Measurements from ENCODE around the gene HOXC11. TPM values are rescaled to one million over a fixed set of nuclear protein-coding genes. Genes with fewer than 3 reads are reported as not detected.

Gene HOXC11
- polyA plus RNA-seq, 1 donor: 2.1 TPM

GRCh38 chr12:53997204-53998109, 24.5 kb downstream of the HOXC11 start:
- DNase-seq: no peak

GRCh38 chr12:53998110-53998899, 25.4 kb downstream of the HOXC11 start:
- no peak for DNase-seq

- DNase-seq: no peak
Observed at GRCh38 chr12:53998900-53999236, 25.9 kb downstream of the HOXC11 start.

- DNase-seq: no peak
Observed at GRCh38 chr12:53999559-54000115, 26.7 kb downstream of the HOXC11 start.

- no peak for DNase-seq
Observed at GRCh38 chr12:54000116-54001114, 27.5 kb downstream of the HOXC11 start, which contains the start of gene HOXC9. Gene HOXC9, plus strand, starts transcription at chr12:54000161. Its CDS starts 28 bp downstream, at chr12:54000189.

GRCh38 chr12:54001283-54002187, 28.6 kb downstream of the HOXC11 start:
- no peak for DNase-seq

- DNase-seq: no peak
Observed at GRCh38 chr12:54002278-54002914, 29.5 kb downstream of the HOXC11 start.

GRCh38 chr12:54002915-54003389, 30.0 kb downstream of the HOXC11 start:
- no peak for DNase-seq

GRCh38 chr12:54003625-54004024, 30.7 kb downstream of the HOXC11 start:
- DNase-seq: no peak

- DNase-seq: no peak
Observed at GRCh38 chr12:54004063-54004840, 31.3 kb downstream of the HOXC11 start.

GRCh38 chr12:54004841-54005530, 32.1 kb downstream of the HOXC11 start:
- DNase-seq: no peak

GRCh38 chr12:54005531-54005852, 32.6 kb downstream of the HOXC11 start:
- DNase-seq: no peak

- DNase-seq: peak; percentile 96
Observed at GRCh38 chr12:54005853-54006558, 33.1 kb downstream of the HOXC11 start.

- DNase-seq: no peak
Observed at GRCh38 chr12:54006559-54007220, 33.8 kb downstream of the HOXC11 start.

- no peak for DNase-seq
Observed at GRCh38 chr12:54007538-54008259, 34.8 kb downstream of the HOXC11 start.

- DNase-seq: no peak
Observed at GRCh38 chr12:54008260-54008552, 35.3 kb downstream of the HOXC11 start.

Data from left kidney (tissue), 2 donors.